ENCODE measurements around the gene TRAK1.
A peak's percentile ranks its signal among the peaks of the same experiment; 100 is the strongest.

TRAK1 gene

DNA sequence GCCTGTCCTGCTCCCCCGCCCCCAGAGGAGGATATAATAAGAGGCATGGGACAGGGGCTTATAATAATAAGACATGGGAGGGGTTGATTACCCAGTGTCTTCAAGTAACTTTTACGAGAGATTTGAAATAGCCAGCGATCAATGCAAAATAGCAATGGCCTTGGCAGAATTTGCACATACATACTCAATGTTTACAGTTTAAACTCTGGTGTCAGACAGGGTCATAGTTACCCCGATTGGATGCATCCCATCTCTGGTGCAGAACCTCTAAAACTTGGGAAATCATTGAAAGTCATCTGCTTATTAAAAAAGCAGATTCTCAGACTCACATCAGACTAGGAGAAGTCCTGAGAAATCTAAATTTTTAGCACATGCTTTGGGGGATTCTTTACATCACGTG is 61.0 kb downstream of the TRAK1 start:
- DNase-seq (ENCODE audit: low read depth in 2 of 3, low spot score in 1 of 3), result no peak

DNA sequence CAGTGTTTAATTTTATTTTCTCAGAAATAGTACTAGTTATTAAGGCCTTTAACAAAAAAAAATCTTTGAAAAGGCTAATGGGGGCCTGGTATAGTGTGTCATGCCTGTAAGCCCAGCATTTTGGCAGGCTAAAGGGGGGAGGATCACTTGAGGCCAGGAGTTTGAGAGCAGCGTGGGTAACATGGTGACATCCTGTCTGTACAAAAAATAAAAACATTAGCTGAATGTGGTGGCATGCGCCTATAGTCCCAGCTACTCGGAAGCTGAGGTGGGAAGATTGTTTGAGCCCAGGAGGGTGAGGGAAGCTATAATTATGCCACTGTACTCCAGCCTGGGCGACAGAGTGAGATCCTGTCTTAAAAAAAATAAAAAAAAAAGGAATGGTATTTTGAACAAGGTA is 61.9 kb downstream of the TRAK1 start:
- no peak for DNase-seq (ENCODE audit: low read depth in 2 of 3, low spot score in 1 of 3)

DNA sequence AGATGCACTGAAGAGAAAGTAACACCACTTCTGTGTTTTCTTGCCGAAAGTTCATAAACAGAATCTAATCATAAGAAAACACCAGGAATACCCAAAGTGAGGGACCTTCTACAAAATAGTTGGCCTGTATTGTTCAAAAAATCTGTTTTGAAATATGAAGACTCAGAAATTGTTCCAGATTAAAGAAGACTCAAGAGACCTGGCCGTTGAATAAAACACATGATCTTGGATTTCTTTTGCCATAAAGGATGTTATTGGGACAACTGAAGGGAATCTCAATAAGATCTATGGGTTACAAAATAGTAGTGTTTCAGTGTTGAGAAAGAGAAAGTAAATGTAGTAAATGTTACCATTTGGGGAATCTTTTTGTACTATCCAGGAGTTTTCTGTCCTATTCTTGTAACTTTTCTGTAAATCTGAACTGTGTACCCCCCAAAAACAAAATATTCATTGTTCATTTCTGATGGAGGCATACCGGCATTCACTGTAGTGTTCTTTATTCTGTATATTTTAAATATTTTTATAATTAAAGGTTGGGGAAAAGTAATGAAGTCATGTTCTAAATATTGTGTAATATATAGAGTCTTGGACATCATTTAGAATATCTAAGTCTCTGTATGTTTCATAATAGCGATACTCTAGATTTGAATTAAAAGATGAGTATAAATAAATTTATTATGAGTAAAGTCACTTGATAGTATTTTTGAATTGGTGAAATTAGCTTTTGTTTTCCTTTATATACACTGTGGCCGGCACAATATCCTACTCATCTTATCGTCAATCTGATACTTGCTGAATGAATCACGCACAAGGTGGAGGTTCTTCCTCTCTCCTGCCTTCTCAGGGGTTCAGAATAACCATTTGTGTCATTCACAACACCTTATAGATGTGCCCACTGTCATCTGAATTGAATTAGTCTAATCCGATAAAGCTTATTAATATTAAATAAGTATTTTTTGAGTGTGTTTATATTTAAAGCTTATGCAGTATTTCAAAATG is 66.7 kb downstream of the TRAK1 start:
- no peak for DNase-seq (ENCODE audit: low read depth in 2 of 3, low spot score in 1 of 3)

DNA sequence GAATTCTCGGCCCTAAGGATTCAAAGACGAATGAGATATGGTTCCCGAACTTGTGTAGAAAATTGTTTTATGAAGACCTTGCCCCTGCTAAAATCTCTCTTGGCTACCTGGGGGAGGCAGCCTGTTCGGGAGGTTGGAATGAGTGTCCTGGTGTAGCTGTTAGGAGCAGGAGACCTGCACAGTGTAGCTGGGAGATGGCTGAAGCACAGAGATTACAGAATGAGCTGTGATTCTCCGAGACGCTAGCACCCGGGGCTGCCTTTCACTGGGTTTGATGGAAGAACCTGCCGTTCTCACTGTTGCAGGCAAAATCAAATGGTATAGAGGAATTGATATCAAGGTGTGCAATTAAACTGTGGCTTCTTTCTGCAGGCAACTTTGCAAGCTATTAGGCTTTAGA is 68.0 kb downstream of the TRAK1 start:
- DNase-seq (ENCODE audit: low read depth in 2 of 3, low spot score in 1 of 3), result no peak

DNA sequence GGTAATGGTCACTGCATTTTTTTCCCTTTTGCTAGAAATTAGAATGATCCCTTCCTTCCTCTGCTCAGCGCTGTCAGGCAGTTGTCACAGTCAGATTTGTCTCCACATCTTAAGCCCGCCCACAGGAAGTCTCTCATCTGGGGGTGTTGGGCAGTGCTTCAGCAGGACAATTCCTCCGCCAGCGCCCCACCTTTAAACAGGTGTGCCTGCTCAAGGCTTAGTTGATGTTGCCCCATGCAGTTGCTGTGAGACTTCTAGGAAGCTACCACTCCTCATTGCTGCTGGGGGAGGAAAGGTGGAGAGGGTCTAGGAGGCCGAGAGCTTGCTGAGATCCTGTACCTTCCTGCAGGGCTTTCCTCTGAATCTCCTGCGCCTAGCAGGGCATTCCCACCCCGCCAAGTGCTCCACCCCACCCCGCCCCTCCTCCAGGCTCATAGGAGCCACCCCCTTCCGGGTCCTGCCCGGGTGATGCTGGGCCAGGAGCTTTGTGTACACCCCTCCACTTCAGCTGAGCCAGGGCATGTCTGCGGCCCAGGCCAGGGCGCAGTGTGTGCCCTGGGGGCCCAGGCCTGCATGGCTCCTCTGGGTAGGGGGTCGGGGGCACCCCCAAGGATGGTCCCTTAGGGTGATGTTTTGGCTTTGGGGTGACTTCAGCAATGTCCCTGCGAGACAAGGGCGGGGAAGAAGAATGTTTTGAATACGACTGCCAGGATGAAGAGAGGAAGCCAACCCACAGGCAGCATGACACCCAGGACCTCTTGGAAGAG is 68.7 kb downstream of the TRAK1 start:
- DNase-seq (ENCODE audit: low read depth in 2 of 3, low spot score in 1 of 3), result peak in 1 of 3 donors; percentile 4

DNA sequence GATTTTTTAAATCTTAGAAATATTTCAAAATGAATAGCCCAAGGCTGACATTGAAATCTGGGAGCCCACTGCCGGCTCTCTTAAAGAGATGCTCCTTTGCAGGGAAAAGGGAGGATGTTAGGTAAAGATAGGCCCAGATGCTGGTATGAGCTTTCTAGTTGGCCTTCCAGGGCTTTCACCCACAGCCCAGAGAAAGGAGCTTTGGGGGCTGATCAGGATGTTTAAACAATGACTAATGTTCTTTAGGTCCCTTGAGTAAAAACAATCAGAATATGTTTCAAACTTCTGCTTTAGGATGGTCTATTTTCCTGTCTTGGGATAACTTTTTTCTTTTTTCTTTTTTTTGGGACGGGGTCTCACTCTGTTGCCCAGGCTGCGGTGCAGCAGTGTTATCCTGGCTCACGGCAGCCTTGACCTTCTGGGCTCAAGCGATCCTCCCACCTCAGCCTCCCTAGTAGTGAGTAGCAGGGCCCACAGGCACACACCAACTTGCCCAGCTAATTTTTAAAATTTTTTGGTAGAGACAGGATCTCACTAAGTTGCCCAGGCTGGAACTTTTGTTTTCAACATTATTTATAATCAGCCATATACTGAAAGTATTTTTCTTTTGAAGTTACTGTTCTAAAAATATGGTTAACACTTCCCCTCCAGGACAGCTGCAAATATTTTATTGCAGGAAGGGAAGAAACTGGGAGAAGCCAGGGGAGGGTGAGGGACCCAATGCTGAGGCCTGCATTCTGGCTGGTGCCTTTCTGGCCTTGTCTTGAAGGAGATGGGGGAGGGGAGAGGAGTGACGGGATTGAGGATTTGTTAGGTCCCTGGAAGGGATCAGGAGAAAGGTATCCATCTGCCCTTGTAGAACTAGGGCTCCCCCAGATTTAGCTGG is 70.1 kb downstream of the TRAK1 start:
- no peak for DNase-seq (ENCODE audit: low read depth in 2 of 3, low spot score in 1 of 3)

DNA sequence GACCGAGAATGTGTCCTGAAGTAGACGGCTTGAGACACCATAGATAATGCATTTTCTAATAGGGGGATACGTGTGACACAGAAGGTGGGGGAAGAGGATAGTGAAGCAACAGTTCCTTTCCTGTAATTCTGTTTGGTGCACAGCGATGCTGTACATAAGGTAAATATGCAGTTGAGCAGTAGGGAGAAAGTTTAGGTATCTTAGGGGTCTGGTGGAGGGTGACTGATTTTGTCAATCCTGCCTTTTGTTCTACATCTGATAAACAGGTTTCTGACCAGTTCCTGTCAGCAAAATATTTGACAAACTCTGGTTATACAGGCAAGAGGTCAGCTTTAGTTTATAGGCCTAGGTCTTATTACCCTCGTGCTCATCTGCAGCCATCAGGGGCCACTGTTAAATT is 71.3 kb downstream of the TRAK1 start:
- no peak for DNase-seq (ENCODE audit: low read depth in 2 of 3, low spot score in 1 of 3)

DNA sequence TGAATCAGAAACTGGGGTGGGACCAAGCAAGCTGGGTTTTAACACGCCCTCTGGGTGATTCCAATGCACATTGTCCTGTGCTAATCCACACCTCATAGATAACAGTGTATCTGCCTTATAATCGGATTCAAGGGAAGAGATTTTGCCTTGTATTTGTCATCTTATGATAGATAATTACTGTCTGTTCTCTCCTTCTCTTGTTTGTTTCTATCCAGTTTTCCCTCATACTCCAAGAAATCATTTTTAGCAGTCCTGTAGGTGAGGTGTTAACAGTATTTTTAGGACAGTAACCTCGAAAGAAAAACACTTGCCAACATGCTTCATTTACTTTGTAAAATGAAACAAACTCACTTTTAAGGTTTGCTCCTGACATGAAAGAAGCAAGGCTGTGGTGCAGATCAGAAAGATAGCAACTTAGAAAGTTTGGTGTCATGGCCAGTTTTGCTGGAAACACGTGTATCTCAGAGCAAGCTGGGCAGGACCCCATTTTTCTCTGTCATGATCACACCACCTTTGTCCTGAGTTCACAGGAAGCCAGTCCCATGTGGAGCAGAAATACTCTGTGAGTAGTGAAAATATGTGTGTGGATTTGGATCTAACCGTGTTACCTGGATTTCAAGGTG is 72.6 kb downstream of the TRAK1 start:
- no peak for DNase-seq (ENCODE audit: low read depth in 2 of 3, low spot score in 1 of 3)

DNA sequence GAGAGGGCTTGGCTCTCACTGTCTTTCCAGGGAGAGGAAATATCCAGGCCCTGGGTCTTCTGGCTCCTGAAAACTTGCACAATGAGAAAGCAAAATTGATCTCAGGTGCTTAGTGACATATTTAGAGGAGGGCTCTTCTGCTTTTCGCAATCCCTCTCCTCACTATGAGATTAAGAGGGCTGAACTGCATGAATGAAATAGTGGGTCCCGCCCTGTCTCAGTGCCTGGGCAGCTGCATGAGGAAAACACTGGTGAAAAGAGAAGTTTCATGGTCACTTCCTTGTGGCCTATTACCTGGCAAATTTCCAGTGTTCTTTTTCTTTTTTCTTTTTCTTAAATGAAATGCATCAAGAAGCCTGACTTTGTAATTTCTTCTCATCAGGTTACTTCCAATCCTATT is 73.5 kb downstream of the TRAK1 start:
- no peak for DNase-seq (ENCODE audit: low read depth in 2 of 3, low spot score in 1 of 3)

DNA sequence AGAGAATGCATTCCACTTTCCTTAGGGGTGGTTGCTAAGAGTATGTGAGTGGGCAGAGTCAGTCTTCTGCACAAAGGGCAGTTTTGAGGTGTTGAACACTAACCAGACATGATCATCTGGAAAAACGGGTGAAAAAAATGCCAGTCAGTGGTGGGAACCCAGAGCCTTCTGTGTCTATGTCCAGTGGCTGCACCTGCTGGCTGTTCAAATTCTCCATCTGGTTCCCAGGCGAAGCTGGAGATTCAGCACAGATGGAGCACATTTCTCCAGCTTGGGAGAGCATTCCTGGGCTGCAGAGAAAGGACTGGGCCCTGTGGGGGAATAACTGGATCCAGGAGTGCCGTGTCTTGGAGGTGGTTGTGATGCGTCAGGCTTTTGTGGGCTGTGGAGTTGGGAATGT is 74.1 kb downstream of the TRAK1 start:
- no peak for DNase-seq (ENCODE audit: low read depth in 2 of 3, low spot score in 1 of 3)

DNA sequence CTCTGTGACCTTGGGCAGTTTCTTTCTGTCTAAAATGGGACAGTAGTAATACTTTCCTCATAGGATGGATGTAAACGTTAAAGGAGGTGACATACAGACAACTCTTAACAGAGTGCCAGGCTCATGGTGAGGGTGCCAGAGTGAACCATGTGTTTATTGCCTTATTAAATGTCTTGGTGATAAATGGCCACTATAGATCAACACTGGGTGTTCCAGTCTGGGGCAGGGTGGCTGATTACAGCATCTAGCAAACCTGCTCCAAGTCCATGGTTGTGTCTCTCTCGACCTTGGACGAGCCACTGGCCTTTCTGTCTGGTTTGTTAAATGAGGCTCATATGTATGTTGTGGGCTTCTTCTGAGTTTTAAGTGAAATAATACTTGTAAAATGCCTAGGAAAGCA is 75.1 kb downstream of the TRAK1 start:
- no peak for DNase-seq (ENCODE audit: low read depth in 2 of 3, low spot score in 1 of 3)

DNA sequence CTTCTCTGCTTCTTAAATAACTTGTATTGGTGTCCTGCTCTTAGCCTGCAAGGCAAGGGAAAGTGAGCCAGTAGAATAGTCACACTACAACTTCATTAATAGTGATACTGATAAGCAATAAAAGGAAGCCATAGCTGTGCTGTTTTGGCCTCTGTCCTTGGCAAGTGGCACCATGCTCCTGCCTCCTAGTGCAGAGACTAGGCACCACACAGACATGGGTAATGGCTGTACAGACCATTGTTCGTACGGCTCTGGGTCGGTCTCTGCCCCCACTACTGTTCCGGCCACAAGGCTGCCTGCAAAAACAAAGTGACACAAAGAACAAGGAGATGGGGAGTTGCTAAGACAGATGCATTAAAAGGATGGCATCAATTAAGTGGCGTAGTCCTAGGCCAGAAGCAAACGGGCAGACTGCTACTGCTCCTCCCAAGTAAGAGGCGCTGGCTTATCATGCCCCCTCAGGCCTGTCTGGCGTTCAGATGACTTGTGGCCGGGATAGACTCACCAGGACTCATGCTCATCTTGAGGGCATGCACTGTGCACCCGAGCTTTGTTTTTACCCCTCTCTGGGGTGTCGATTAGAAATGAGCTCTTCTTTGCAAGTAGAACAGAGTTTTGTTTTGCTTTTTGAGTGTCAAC is 75.6 kb downstream of the TRAK1 start:
- DNase-seq (ENCODE audit: low read depth in 2 of 3, low spot score in 1 of 3), result no peak

DNA sequence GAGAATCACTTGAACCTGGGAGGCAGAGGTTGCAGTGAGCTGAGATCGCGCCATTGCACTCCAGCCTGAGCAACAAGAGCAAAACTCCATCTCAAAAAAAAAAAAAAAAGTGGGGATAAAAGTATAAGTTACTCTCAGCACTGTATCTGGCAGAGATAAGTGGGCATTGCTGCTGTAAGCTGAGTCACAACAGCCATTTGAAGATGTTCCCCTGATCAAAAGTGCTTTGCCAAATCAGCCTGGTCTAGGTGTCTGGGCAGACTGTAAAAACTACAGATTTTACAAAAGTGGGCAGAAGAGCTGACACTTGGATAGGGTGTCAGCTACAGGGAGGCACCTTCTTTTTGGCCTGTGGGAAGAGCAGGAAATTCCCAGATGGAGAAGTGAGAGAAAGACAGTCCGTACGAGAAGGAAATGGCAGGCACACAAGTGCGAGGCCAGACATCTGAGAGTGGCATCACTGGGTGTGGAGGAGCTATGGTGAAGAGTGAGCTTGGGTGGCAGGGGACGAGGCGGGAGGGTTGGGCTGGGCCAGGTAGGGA is 78.5 kb downstream of the TRAK1 start:
- DNase-seq (ENCODE audit: low read depth in 2 of 3, low spot score in 1 of 3), result no peak

DNA sequence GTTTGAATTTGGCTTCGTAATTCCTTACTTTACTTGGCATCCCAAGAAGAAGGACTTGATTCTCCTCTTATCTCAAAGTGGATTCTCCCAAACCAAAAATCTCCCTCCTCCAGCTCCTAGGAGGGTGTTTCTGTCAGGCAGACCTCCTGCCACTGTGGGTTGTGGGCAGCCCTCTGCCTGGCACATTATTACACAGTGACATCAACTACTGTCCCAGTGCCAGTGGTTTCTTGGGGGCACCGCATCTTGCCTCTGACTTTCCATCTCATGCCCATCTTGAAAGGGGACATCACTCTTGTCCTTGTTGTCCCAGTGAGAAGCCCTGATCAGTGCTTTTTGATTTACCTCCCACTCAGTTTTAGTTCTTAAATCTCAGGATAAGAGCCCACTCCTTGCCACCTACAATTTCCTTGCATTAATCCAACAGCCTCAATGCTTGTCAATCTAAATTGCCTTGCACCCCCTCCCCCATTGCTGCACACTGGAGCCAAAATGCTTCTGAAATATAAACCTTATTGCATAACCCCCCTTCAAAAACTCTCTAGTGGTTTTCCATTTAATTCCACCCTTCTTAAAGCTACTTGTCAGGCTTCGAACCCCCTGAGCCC is 81.0 kb downstream of the TRAK1 start:
- no peak for DNase-seq (ENCODE audit: low read depth in 2 of 3, low spot score in 1 of 3)

DNA sequence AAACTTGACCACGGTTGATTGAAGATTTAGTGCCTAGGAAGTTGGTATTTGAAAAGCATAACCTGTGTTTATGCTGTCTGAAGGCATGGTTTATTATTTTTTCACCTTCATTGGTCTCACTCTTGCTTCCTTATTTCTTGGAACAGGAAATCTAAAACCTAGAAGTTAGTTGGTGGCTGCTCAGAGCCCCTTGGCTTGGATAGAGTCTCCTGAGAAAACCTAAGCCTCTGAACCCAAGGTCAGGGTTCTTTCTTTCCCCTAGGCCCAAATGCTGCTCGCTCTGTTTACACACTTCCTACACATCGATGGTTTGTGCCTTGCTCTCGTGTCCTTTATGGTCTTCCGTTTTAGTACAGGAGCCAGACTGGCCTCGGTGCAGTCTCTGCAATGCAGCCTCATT is 82.2 kb downstream of the TRAK1 start:
- DNase-seq (ENCODE audit: low read depth in 2 of 3, low spot score in 1 of 3), result no peak

DNA sequence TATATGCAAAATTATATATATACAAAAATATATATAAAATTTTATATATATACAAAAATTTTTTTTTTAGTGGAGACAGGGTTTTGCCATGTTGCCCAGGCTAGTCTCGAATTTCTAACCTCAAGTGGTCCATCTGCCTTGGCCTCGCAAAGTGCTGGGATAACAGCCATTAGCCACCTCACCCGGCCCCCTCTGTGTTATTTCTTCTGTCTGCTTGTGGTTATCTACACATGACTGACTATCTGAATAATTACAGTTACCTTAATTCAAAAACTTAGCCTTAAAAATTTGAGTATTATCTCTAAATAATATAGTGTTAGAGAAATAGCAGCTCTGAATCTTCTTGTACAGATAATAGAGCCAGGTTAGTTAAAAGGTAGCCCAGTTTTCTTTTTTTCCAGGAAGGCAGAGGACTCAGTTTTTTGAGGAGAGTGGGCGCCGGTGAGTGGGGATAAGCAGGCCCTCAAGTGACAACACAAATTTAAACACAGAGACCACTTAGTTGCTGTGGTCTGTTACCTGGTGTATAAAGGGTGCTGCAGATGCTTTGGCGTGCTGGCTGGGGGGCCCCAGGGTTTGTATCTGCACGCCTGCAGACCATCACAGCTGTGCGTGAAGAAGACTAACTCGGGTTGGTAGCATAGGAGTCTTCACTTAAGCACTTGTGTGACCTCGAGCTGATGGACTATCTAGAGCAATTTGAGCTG is 83.7 kb downstream of the TRAK1 start:
- no peak for DNase-seq (ENCODE audit: low read depth in 2 of 3, low spot score in 1 of 3)

DNA sequence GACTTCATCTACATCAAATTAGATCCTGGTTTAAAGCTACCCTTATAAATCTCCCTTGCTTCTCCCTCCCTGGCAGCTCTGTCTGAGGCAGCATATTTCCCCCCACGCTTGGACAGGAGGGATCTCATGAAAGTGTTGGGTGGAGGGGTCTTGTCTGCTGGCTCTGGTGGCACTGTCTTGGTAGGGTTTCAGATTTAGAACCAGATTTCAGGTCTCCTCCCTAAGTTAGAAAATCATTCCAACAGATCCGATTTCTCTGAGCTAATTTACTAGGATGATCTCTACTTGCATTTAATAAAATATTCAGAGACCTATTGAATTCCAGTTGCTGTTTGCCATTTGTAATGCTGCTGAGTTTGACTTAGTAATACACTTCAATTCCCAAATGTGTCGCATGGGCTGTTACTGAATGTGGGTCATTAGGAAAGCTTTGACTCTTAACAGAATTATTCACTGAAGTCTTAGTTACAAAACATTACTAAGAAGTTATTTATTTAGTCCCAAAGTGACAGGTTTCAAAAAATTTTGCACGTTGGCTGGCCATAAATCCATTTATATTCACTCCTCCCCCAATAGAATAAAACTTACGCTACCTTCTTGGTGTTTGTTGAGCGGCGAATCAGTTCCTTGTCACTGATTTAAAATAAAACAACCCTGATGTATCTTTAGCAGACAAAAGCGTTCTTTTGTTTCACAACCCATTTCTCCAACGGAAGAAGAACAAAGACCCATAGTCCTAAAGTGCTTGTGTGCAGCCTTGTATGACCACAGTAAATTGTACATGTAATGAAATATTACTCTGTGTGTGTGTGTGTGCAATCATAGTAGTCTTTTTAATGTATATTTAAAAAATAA is 84.5 kb downstream of the TRAK1 start:
- no peak for DNase-seq (ENCODE audit: low read depth in 2 of 3, low spot score in 1 of 3)

All from stimulated activated CD4-positive, alpha-beta T cell treated with anti-CD3 and anti-CD28 coated beads, Interleukin-12 subunit alpha, Interleukin-12 subunit beta, amount 100 ng/mL, for 48 hours (primary cell).